Testis (tissue), 2 donors: ENCODE data around the gene FAM117B.

ENCODE experiments used
- CTCF ChIP-seq, 3 experiments: fragments of 450-650 bp in 2 of 3; fragments of 200-600 bp in 1 of 3; sonication (generic) in 1 of 3; IDR thresholded peaks; one replicate each; pipeline ENCODE4 v1.5.1; 2016 to 2019; ENCODE audit warnings: antibody characterized with exemption in 3 of 3, mild to moderate bottlenecking in 2 of 3, moderate library complexity in 1 of 3
- POLR2A ChIP-seq: fragments of 450-650 bp; IDR thresholded peaks from one replicate; pipeline ENCODE4 v1.6.1; 2017; ENCODE audit warnings: antibody characterized with exemption, mild to moderate bottlenecking, moderate library complexity

DNA sequence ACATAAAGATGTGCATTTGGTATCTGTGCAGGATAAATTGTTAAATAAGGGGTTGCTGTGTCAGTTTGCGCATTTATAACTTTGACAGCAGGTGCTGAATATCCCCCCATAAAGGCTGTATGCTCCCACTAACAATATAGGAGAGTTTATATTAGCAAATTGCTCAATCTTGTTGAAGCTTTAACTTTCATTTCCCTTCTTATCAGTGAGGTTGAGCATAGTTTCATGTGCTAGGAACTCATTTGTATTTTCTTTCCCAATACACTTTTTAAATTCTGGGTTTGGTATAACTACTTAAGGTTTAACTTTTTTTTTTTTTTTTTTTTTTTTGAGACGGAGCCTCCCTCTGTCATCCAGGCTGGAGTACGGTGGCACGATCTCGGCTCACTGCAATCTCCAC lies 89.0 kb downstream of the FAM117B start:
- TF ChIP-seq CTCF (IDR thresholded peaks at IDR 0.05) (no peak), POLR2A (no peak)
